Suprapubic skin (tissue), 4 donors: ENCODE measurements around the gene COL23A1.

ENCODE experiments used
- CTCF ChIP-seq, 2 donors: fragments of 200-600 bp in 1 of 2; fragments of 450-650 bp in 1 of 2; sonication (generic) in 1 of 2; IDR thresholded peaks; one replicate each; pipeline ENCODE4 v1.5.1; 2016 to 2019; ENCODE audit warnings: antibody characterized with exemption in 2 of 2, mild to moderate bottlenecking in 1 of 2, moderate library complexity in 1 of 2
- POLR2A ChIP-seq, 2 donors: fragments of 450-650 bp; IDR thresholded peaks; one replicate each; pipeline ENCODE4 v1.6.1; 2017; ENCODE audit warnings: antibody characterized with exemption in 2 of 2, mild to moderate bottlenecking in 2 of 2, moderate library complexity in 2 of 2
- POLR2AphosphoS5 ChIP-seq, 3 donors: sonication (generic); formaldehyde crosslinking; IDR thresholded peaks; one replicate each; pipeline ENCODE4 v1.6.1; 2017; ENCODE audit warnings: antibody characterized with exemption in 3 of 3

GRCh38 chr5:178383919-178384815 is 206.0 kb downstream of the COL23A1 start:
- TF ChIP-seq CTCF (IDR thresholded peaks at IDR 0.05) (no peak), POLR2AphosphoS5 (IDR thresholded peaks at IDR 0.05) (no peak), POLR2A (IDR thresholded peaks at IDR 0.05) (no peak)
